GM23248 (cell line): ENCODE measurements around the gene ARAP2.

ENCODE experiments used
- EZH2 ChIP-seq: fragments of 200-600 bp; sonication (generic); IDR thresholded peaks from 2 replicates; pipeline ENCODE4 v1.6.1; 2018; ENCODE audit warnings: antibody characterized with exemption, mild to moderate bottlenecking; ENCODE audit not compliant: insufficient read depth, poor library complexity, severe bottlenecking
- EZH2phosphoT487 ChIP-seq: fragments of 200-600 bp; sonication (generic); IDR thresholded peaks from 2 replicates; pipeline ENCODE4 v1.6.1; 2018; ENCODE audit warnings: antibody characterized with exemption, moderate library complexity, mild to moderate bottlenecking, low read depth; ENCODE audit not compliant: insufficient read depth

DNA sequence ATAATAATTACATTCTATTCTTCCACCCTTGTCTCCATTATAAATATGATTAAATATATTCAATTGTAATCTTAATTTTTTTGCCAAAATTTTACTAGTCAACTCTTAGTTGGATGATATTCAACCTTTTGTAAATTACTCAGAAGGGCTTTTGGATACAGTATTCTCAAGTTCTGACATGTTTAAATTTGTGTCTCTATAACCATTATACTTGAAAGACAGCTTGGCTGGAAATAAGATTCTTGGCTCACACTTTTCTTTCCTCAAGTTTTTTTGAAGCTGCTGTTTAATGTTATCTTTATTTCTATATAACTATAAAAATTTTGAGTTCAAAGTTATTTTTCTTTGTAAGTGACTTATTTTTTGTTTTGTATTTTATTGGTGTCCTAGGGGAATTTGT lies 214.4 kb downstream of the ARAP2 start:
- TF ChIP-seq EZH2 (no peak), EZH2phosphoT487 (no peak)
